Breast epithelium (tissue), 3 donors: ENCODE measurements around the gene CCDC82.

Experiments
- CTCF ChIP-seq, 3 donors: fragments of 450-650 bp; IDR thresholded peaks; one replicate each; pipeline ENCODE4 v1.5.1; 2016 to 2017; ENCODE audit warnings: antibody characterized with exemption in 3 of 3, mild to moderate bottlenecking in 3 of 3, moderate library complexity in 3 of 3
- POLR2A ChIP-seq: fragments of 450-650 bp; IDR thresholded peaks from one replicate; pipeline ENCODE4 v1.6.1; 2016; ENCODE audit warnings: antibody characterized with exemption, mild to moderate bottlenecking, moderate library complexity
- POLR2AphosphoS5 ChIP-seq, 3 donors: sonication (generic); formaldehyde crosslinking; IDR thresholded peaks; one replicate each; pipeline ENCODE4 v1.6.1; 2017; ENCODE audit warnings: antibody characterized with exemption in 3 of 3

- TF ChIP-seq CTCF (IDR thresholded peaks at IDR 0.05), result no peak
- TF ChIP-seq POLR2A, result no peak
- TF ChIP-seq POLR2AphosphoS5 (IDR thresholded peaks at IDR 0.05), result no peak
These were observed 71.7 kb downstream of the CCDC82 start for GRCh38 chr11:96317985-96318384.
